ENCODE data around the gene LITAFD. TPM values are rescaled to one million over a fixed set of nuclear protein-coding genes. Genes with fewer than 3 reads are reported as not detected.

LITAFD gene
- total and polyA plus RNA-seq, 10 donors: not detected

GRCh38 chr16:8848231-8848938 lies 33.8 kb upstream of the LITAFD start:
- peak; percentile 59 for DNase-seq
- no peak for TF ChIP-seq POLR2A (IDR thresholded peaks at IDR 0.05)
- TF ChIP-seq POLR2AphosphoS5 (IDR thresholded peaks at IDR 0.05): peak in 1 of 3 donors; percentile 11
- H3K36me3 ChIP-seq: peaks cover 0 to 71% (median 27%) of the 10 kb centered on the region in 6 donors
- peak overlapping the region in 4 of 8 donors; percentile 67 to 79 (median 74) for H3K27ac ChIP-seq
- H3K9me3 ChIP-seq: no peaks in the 10 kb centered on the region
- H3K4me1 ChIP-seq: peaks cover 14 to 46% (median 25%) of the 10 kb centered on the region in 6 donors
- H3K27me3 ChIP-seq (replicated peaks in 1 of 7): no peaks in the 10 kb centered on the region
- WGBS, 5 donors: 92 to 97% (median 95%) methylated on average over 26 of the region's 26 CpGs
- intact Hi-C loops (cut with DNase I; ENCODE audit: low total_unique reads): no loop called here
- no peak overlapping the region for H3K4me3 ChIP-seq

DNA sequence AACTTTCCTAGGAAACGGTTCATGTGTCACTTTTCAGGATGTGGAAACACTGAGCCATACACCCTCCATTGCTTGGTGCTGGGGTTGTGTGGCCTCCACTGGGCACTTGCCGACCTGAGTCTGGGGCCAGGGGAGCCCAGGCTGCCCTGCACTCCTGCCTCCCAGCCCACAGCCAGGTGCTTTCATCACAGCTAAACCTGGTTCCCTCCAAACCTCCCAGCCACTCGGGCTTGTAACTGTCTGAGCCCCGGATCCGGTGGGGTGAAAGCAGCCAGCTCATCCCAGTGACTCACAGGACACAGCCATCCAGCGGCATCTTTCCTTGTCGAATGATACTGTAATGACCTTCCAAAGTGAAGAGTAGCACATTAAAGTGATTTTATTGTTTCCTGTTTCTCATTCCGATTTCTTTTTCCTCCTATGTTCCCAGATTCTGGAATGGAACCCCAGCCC lies 33.2 kb upstream of the LITAFD start:
- no peak for TF ChIP-seq CTCF (IDR thresholded peaks at IDR 0.05 in 8 of 11, conservative IDR thresholded peaks at IDR 0.05 in 3 of 11)
- no peak for TF ChIP-seq POLR2A (IDR thresholded peaks at IDR 0.05)
- no peak for TF ChIP-seq POLR2AphosphoS5 (IDR thresholded peaks at IDR 0.05)
- Histone ChIP-seq H3K36me3 (peaks cover 0 to 77% (median 28%) of the 10 kb centered on the region in 6 donors), H3K27ac (peak overlapping the region in 4 of 8 donors; percentile 67 to 79 (median 74)), H3K4me1 (peaks cover 14 to 48% (median 25%) of the 10 kb centered on the region in 6 donors), H3K9me3 (no peaks in the 10 kb centered on the region), H3K4me3 (no peak overlapping the region), H3K27me3 (replicated peaks in 1 of 7) (no peaks in the 10 kb centered on the region)
- WGBS, 5 donors: 77 to 89% (median 80%) methylated on average over 7 to 8 of the region's 8 CpGs
- peak; percentile 62 for DNase-seq
- intact Hi-C loops (cut with DNase I; ENCODE audit: low total_unique reads): no loop called here

DNA sequence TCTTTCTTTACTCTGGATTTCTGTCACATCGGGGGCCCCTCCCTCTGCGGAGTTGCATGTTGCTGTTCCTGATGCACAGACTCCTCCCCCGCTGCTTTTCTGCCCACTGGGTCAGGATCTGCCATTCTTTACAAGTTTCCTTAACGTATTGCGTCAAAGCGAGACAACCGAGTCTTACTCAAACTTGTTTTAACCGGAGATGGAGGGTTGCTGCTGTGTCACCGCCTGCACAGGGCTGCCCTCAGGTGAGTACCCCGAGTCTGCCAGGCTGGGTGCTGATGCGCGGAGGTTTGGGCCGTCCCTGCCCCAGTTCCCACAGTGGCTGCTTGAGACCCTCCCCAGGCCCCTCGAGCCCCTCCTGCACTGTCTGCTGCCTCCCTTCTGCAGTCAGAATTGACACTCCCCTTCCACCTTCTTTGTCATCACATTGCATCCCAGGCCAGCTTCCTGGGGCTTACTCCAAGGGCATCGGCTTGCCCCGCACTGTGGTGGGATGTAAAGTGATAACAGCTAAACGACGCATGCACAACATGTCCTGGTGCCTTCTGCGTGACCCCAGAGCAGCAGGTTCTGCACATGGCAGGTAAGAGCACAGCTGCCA lies 32.6 kb upstream of the LITAFD start:
- H3K9me3 ChIP-seq: no peaks in the 10 kb centered on the region
- no peak overlapping the region for H3K4me3 ChIP-seq
- peak overlapping the region in 7 of 8 donors; percentile 39 to 79 (median 68) for H3K27ac ChIP-seq
- peaks cover 0 to 82% (median 30%) of the 10 kb centered on the region in 6 donors for H3K36me3 ChIP-seq
- no peaks in the 10 kb centered on the region for H3K27me3 ChIP-seq (replicated peaks in 1 of 7)
- DNase-seq: peak; percentile 54
- WGBS, 5 donors: 68 to 81% (median 72%) methylated on average over 18 to 19 of the region's 19 CpGs
- H3K4me1 ChIP-seq: peaks cover 14 to 48% (median 25%) of the 10 kb centered on the region in 6 donors
- intact Hi-C loops (cut with DNase I; ENCODE audit: low total_unique reads): no loop called here
- peak in 1 of 3 donors; percentile 43 for TF ChIP-seq POLR2AphosphoS5 (IDR thresholded peaks at IDR 0.05)
- TF ChIP-seq POLR2A (IDR thresholded peaks at IDR 0.05): no peak
- TF ChIP-seq CTCF (IDR thresholded peaks at IDR 0.05 in 8 of 11, conservative IDR thresholded peaks at IDR 0.05 in 3 of 11): no peak

- no peaks in the 10 kb centered on the region for H3K27me3 ChIP-seq (replicated peaks in 1 of 7)
- H3K4me1 ChIP-seq: peaks cover 14 to 48% (median 25%) of the 10 kb centered on the region in 6 donors
- peak overlapping the region in 1 of 8 donors; percentile 24 for H3K4me3 ChIP-seq
- intact Hi-C loops (cut with DNase I; ENCODE audit: low total_unique reads): no loop called here
- WGBS, 5 donors: 14 to 31% (median 17%) methylated on average over 8 to 11 of the region's 11 CpGs
- DNase-seq: peak; percentile 87
- TF ChIP-seq CTCF (IDR thresholded peaks at IDR 0.05 in 8 of 11, conservative IDR thresholded peaks at IDR 0.05 in 3 of 11) (no peak), POLR2AphosphoS5 (IDR thresholded peaks at IDR 0.05) (peak; percentile 74 to 78 (median 75))
- H3K9me3 ChIP-seq: no peaks in the 10 kb centered on the region
- peak overlapping the region in 7 of 8 donors; percentile 39 to 79 (median 68) for H3K27ac ChIP-seq
- H3K36me3 ChIP-seq: peaks cover 0 to 91% (median 38%) of the 10 kb centered on the region in 6 donors
Observed at GRCh38 chr16:8850279-8850885, 31.8 kb upstream of the LITAFD start.

Data from spleen (tissue), 11 donors.